SK-N-SH treated with all-trans-retinoic acid at 6 μM for 48 hours (cell line): ENCODE results near the gene HMGA1.

Source experiments
- ARNTL ChIP-seq: fragments of 450-650 bp; formaldehyde crosslinking; IDR thresholded peaks from 2 replicates; pipeline ENCODE4 v1.5.0; 2020; ENCODE audit warnings: low read depth, mild to moderate bottlenecking, moderate library complexity, borderline replicate concordance
- RARB ChIP-seq: fragments of 250-450 bp; sonication (Bioruptor Pico); IDR thresholded peaks from 2 replicates; pipeline ENCODE4 v1.8.0; 2021; ENCODE audit warnings: mild to moderate bottlenecking, moderate library complexity

DNA sequence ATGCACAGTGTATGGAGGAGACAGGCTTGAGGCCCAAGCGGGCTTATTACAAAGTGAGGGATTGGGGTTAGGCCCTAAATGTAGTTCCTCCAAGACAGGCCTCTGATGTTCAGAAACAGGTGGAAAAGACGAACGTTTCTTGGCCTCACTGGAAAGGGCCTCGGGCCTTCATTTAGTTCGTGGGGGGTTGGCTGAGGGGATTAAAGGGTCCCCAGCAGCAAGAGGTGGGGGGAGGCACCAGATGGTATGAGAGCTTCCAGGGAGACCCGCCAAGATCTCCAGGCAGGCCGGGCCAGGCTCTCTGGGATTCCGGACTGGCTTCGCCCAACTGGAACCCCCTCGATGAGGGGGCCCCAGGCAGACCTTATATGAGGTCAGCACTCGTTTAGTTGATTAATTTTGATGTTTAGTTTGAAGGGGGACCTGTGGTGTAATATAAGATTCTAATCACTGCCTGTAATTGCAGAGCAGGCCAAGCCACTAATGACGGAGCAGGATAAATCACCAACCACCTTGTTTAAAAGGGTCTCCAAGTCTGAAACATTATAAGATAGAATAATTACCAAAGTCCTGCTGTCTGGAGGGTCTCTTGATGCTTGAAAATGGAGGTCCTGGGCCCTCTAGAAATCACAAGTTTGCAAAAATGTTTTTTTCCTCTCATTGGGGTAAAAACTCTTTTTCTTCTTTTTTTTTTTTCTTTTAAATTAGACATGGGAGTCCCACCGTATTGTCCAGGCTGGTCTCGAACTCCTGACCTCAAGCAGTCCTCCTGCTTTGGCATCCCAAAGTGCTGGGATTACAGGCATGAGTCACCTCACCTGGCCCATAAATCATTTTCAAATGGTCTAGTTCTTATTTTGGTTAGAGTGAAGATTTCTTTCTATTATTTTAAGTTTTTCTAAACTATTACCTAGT, 2.2 kb downstream of the HMGA1 start:
- TF ChIP-seq RARB (CRISPR knock-in tag) (no peak), ARNTL (no peak)
